Measurements from ENCODE around the gene DUOX2. TPM values are rescaled to one million over a fixed set of nuclear protein-coding genes. Genes with fewer than 3 reads are reported as not detected.
"Not testable (repeated sequence)": the region's sequence is repeated elsewhere in the genome, so short reads cannot be mapped to it uniquely, and the experiment has no call there.

DUOX2 gene
- polyA plus RNA-seq, 1 experiment = not detected

- ChIA-PET POLR2A (no interaction called here), CTCF (interaction anchor here (0.6 to 2.2 kb wide), 2 partner anchors 35 to 533 kb away, joined by 3 to 9 read pairs; no protein-coding TSS in a partner anchor)
- Histone ChIP-seq H3K27ac (ENCODE audit: low read depth, low read length) (no peak overlapping the region), H3K27me3 (ENCODE audit: control insufficient read depth, insufficient read depth, low read length) (peaks cover 3% of the 10 kb centered on the region), H3K9me3 (ENCODE audit: control insufficient read depth, insufficient read depth, low read length) (no peaks in the 10 kb centered on the region), H3K4me3 (ENCODE audit: low read depth, low read length) (no peak overlapping the region)
- TF ChIP-seq CTCF (IDR thresholded peaks at IDR 0.05; ENCODE audit: low read depth, low read length) = no peak
- DNase-seq (ENCODE audit: low read depth, low spot score) = no peak
Observed at GRCh38 chr15:45083223-45083622, 30.7 kb downstream of the DUOX2 start.

GRCh38 chr15:45082412-45082811 lies 31.6 kb downstream of the DUOX2 start:
- H3K27ac ChIP-seq (ENCODE audit: low read depth, low read length); DNase-seq (ENCODE audit: low read depth, low spot score); H3K4me3 ChIP-seq (ENCODE audit: low read depth, low read length); POLR2A ChIA-PET; H3K27me3 ChIP-seq (ENCODE audit: control insufficient read depth, insufficient read depth, low read length); H3K9me3 ChIP-seq (ENCODE audit: control insufficient read depth, insufficient read depth, low read length): not testable (repeated sequence)
- CTCF ChIA-PET = interaction anchor here (2.2 kb wide), 1 partner anchor 36 kb away, joined by 9 read pairs; no protein-coding TSS in a partner anchor

- DNase-seq (ENCODE audit: low read depth, low spot score); H3K9me3 ChIP-seq (ENCODE audit: control insufficient read depth, insufficient read depth, low read length); H3K4me3 ChIP-seq (ENCODE audit: low read depth, low read length); POLR2A ChIA-PET; H3K27me3 ChIP-seq (ENCODE audit: control insufficient read depth, insufficient read depth, low read length); H3K27ac ChIP-seq (ENCODE audit: low read depth, low read length): not testable (repeated sequence)
- CTCF ChIA-PET = interaction anchor here (1.5 kb wide), 1 partner anchor 38 kb away, joined by 10 read pairs; no protein-coding TSS in a partner anchor
Observed at GRCh38 chr15:45080593-45080992, 33.4 kb downstream of the DUOX2 start.

GRCh38 chr15:45079628-45080246 lies 34.2 kb downstream of the DUOX2 start:
- not testable (repeated sequence) for H3K27me3 ChIP-seq (ENCODE audit: control insufficient read depth, insufficient read depth, low read length)

GRCh38 chr15:45079201-45079600 lies 34.8 kb downstream of the DUOX2 start:
- H3K4me3 ChIP-seq (ENCODE audit: low read depth, low read length); H3K27ac ChIP-seq (ENCODE audit: low read depth, low read length); POLR2A ChIA-PET; H3K9me3 ChIP-seq (ENCODE audit: control insufficient read depth, insufficient read depth, low read length); DNase-seq (ENCODE audit: low read depth, low spot score); H3K27me3 ChIP-seq (ENCODE audit: control insufficient read depth, insufficient read depth, low read length): not testable (repeated sequence)
- CTCF ChIA-PET = interaction anchor here (1.0 kb wide), 1 partner anchor 42 kb away, joined by 3 read pairs; no protein-coding TSS in a partner anchor

More at GRCh38 chr15:45079628-45080246, 34.2 kb downstream of the DUOX2 start:
- H3K9me3 ChIP-seq (ENCODE audit: control insufficient read depth, insufficient read depth, low read length); POLR2A ChIA-PET; H3K27ac ChIP-seq (ENCODE audit: low read depth, low read length); CTCF ChIA-PET; H3K4me3 ChIP-seq (ENCODE audit: low read depth, low read length); DNase-seq (ENCODE audit: low read depth, low spot score): not testable (repeated sequence)

- POLR2A ChIA-PET; CTCF ChIA-PET; DNase-seq (ENCODE audit: low read depth, low spot score); H3K27ac ChIP-seq (ENCODE audit: low read depth, low read length); H3K27me3 ChIP-seq (ENCODE audit: control insufficient read depth, insufficient read depth, low read length); H3K4me3 ChIP-seq (ENCODE audit: low read depth, low read length); H3K9me3 ChIP-seq (ENCODE audit: control insufficient read depth, insufficient read depth, low read length): not testable (repeated sequence)
Observed at GRCh38 chr15:45077391-45077790, 36.6 kb downstream of the DUOX2 start.

GRCh38 chr15:45075440-45076320 lies 38.3 kb downstream of the DUOX2 start:
- H3K27me3 ChIP-seq (ENCODE audit: control insufficient read depth, insufficient read depth, low read length); H3K4me3 ChIP-seq (ENCODE audit: low read depth, low read length); H3K27ac ChIP-seq (ENCODE audit: low read depth, low read length); POLR2A ChIA-PET; H3K9me3 ChIP-seq (ENCODE audit: control insufficient read depth, insufficient read depth, low read length); CTCF ChIA-PET; DNase-seq (ENCODE audit: low read depth, low spot score): not testable (repeated sequence)

- H3K27me3 ChIP-seq (ENCODE audit: control insufficient read depth, insufficient read depth, low read length); H3K9me3 ChIP-seq (ENCODE audit: control insufficient read depth, insufficient read depth, low read length); POLR2A ChIA-PET; CTCF ChIA-PET; H3K4me3 ChIP-seq (ENCODE audit: low read depth, low read length); DNase-seq (ENCODE audit: low read depth, low spot score); H3K27ac ChIP-seq (ENCODE audit: low read depth, low read length): not testable (repeated sequence)
Observed at GRCh38 chr15:45073602-45074001, 40.4 kb downstream of the DUOX2 start.

GRCh38 chr15:45069942-45070360 lies 44.0 kb downstream of the DUOX2 start:
- H3K9me3 ChIP-seq (ENCODE audit: control insufficient read depth, insufficient read depth, low read length); H3K27me3 ChIP-seq (ENCODE audit: control insufficient read depth, insufficient read depth, low read length); DNase-seq (ENCODE audit: low read depth, low spot score); H3K27ac ChIP-seq (ENCODE audit: low read depth, low read length); CTCF ChIA-PET; POLR2A ChIA-PET; H3K4me3 ChIP-seq (ENCODE audit: low read depth, low read length): not testable (repeated sequence)
